Lower leg skin (tissue), 3 donors: ENCODE data around the gene C17orf67.

ENCODE experiments used
- POLR2A ChIP-seq, 2 donors: fragments of 450-650 bp; IDR thresholded peaks; one replicate each; pipeline ENCODE4 v1.6.1; 2016 to 2017; ENCODE audit warnings: antibody characterized with exemption in 2 of 2, mild to moderate bottlenecking in 1 of 2, moderate library complexity in 1 of 2
- TF ChIP-seq, protein P1 (sequence below), 3 donors: fragments of 450-650 bp; IDR thresholded peaks; one replicate each; pipeline ENCODE4 v1.5.1; 2016; ENCODE audit warnings: antibody characterized with exemption in 3 of 3, mild to moderate bottlenecking in 3 of 3, moderate library complexity in 2 of 3

DNA sequence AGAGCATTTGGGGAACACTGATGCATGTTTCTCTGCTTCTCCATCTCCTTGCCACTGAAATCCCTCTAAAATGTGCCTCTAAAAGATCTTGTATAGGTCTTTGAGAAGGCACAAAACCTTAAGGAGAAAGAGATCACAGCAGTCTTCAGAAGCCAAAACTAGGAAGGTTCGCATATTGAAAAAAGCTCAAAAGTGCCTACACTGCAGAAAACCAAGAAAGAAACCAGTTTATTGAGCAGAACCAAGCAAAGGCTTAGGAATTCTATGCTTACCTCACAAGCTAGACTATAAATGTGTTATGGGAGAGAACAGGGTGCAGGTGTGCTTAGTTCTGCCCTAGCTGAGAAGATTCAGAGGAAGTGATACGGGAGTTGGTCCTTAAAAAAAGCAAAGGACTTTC is 16.9 kb upstream of the C17orf67 start:
- TF ChIP-seq, protein P1, sequence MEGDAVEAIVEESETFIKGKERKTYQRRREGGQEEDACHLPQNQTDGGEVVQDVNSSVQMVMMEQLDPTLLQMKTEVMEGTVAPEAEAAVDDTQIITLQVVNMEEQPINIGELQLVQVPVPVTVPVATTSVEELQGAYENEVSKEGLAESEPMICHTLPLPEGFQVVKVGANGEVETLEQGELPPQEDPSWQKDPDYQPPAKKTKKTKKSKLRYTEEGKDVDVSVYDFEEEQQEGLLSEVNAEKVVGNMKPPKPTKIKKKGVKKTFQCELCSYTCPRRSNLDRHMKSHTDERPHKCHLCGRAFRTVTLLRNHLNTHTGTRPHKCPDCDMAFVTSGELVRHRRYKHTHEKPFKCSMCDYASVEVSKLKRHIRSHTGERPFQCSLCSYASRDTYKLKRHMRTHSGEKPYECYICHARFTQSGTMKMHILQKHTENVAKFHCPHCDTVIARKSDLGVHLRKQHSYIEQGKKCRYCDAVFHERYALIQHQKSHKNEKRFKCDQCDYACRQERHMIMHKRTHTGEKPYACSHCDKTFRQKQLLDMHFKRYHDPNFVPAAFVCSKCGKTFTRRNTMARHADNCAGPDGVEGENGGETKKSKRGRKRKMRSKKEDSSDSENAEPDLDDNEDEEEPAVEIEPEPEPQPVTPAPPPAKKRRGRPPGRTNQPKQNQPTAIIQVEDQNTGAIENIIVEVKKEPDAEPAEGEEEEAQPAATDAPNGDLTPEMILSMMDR (IDR thresholded peaks at IDR 0.05) = no peak
- no peak for TF ChIP-seq POLR2A (IDR thresholded peaks at IDR 0.05)
